ENCODE results near the gene TYMP.

DNA sequence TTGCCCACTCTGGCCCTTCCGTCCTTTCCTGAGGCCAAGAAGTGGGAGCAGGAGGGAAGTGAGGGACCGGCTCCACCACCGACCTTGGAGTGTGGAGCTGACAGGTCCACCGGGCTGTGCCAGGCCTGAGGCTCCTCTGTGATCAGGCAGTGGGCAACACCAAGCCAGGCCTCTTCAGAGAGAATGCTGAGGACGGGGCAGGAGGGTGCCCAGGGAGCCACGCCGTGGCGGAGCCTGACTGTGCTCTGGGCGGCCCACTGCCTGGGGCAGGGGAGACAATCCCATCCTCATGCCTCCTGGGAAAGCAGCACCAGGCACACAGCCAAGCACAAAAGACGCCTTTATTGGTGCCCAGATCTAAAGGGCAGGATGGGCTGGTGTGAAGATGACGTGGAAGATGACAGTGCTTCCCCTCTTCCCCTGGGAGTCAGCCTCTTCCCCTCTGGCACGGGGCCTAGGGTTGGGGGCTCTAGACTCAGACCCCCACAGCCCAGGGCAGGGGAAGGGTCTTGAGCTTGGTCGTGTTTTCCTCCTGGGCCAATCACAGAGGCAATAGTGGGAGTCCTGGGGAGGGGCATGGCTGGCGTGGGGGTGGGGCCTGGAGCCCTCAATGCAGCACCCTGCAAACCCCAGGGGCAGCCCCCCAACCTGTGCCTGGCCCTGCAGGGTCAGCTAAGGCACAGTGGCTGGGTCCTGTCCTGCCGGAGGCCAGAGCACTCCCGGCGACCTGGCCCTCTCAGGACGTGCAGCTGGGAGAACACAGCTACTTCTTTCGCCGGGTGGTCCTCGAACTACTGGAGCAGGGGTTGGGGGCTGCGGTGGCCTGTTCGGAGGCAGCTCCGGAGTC, 27.0 kb downstream of the TYMP start:
- TF ChIP-seq, protein P1, sequence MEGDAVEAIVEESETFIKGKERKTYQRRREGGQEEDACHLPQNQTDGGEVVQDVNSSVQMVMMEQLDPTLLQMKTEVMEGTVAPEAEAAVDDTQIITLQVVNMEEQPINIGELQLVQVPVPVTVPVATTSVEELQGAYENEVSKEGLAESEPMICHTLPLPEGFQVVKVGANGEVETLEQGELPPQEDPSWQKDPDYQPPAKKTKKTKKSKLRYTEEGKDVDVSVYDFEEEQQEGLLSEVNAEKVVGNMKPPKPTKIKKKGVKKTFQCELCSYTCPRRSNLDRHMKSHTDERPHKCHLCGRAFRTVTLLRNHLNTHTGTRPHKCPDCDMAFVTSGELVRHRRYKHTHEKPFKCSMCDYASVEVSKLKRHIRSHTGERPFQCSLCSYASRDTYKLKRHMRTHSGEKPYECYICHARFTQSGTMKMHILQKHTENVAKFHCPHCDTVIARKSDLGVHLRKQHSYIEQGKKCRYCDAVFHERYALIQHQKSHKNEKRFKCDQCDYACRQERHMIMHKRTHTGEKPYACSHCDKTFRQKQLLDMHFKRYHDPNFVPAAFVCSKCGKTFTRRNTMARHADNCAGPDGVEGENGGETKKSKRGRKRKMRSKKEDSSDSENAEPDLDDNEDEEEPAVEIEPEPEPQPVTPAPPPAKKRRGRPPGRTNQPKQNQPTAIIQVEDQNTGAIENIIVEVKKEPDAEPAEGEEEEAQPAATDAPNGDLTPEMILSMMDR (IDR thresholded peaks at IDR 0.05; ENCODE audit: low read length): no peak
- TF ChIP-seq EZH2 (IDR thresholded peaks at IDR 0.05; ENCODE audit: borderline replicate concordance, low read length): no peak

Measured in OCI-LY1 (cell line).